Endothelial cell (in vitro differentiated cells): ENCODE data around the gene PRKD1. TPM values are rescaled to one million over a fixed set of nuclear protein-coding genes. Genes with fewer than 3 reads are reported as not detected.
"Not testable (repeated sequence)": the region's sequence is repeated elsewhere in the genome, so short reads cannot be mapped to it uniquely, and the experiment has no call there.

Source experiments
- DNase-seq: peaks from one replicate; pipeline ENCODE4 v3.0.0; 2021; ENCODE audit warnings: low spot score
- H3K27ac Mint-ChIP-seq: one replicate; pipeline ENCODE4 v1.8.0; 2021; ENCODE audit warnings: mixed read lengths, inconsistent platforms; ENCODE audit not compliant: unreplicated experiment
- H3K27me3 Mint-ChIP-seq: one replicate; pipeline ENCODE4 v1.8.0; 2021; ENCODE audit warnings: mild to moderate bottlenecking, moderate library complexity, mixed read lengths, inconsistent platforms; ENCODE audit not compliant: unreplicated experiment
- H3K36me3 Mint-ChIP-seq: one replicate; pipeline ENCODE4 v1.8.0; 2021; ENCODE audit warnings: mild to moderate bottlenecking, low read depth, mixed read lengths, inconsistent platforms; ENCODE audit not compliant: unreplicated experiment
- H3K4me1 Mint-ChIP-seq: one replicate; pipeline ENCODE4 v1.8.0; 2021; ENCODE audit warnings: mild to moderate bottlenecking, mixed read lengths, inconsistent platforms; ENCODE audit not compliant: unreplicated experiment
- H3K4me3 Mint-ChIP-seq: one replicate; pipeline ENCODE4 v1.8.0; 2021; ENCODE audit warnings: mild to moderate bottlenecking, mixed read lengths, inconsistent platforms; ENCODE audit not compliant: unreplicated experiment
- H3K9me3 Mint-ChIP-seq: one replicate; pipeline ENCODE4 v1.8.0; 2021; ENCODE audit warnings: mixed read lengths, inconsistent platforms; ENCODE audit not compliant: unreplicated experiment
- total RNA-seq: library from RNA; stranded (reverse); fragmentation: NEBNext Ultra II Directional; extraction: Animal tissue kit (Norgen Biotek cat#: 25700); gene quantifications from one replicate; pipeline ENCODE4 v1.2.1, GENCODE V29; 2021; ENCODE audit not compliant: unreplicated experiment
- TF ChIP-seq, protein P1 (sequence below): fragments of 200-600 bp; sonication (generic); IDR thresholded peaks from one replicate; pipeline ENCODE4 v1.5.0; 2021; ENCODE audit warnings: antibody characterized with exemption; ENCODE audit not compliant: unreplicated experiment

The PRKD1 gene
- total RNA-seq, 1 donor from 2014 or later: 9.0 TPM

DNA sequence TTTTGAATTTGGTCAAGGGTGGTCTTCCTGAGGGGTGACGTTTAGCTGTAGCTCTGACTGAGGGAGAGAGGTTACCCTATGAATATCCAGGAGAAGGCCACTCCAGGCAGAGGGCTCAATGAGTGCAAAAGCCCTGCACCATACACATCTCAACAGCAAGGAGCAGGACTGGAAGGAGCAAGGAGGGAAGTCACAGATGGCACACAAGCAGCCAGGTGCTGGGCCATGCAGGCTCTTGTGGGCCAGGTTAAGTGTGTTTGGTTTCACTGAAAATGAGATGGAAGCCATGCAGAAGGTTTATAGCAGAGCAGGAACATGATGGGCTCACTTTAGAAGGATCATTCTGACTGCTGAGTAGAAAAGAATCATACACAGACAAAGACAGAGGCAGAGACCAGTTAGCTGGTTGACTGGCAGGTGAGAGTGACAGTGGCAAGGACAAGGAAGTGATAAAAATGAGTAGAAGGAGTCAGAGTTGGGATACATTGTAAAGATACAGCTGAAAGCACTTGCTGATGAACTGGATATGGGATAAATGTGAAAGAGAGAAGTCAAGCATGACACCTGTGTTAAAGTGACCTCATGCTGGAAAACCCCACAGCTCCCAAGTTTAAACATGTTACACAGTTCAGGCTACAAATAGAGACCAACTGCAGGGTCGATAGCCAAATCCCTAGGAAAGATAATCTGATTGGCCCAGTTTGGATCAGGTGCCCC, 81.2 kb downstream of the PRKD1 start:
- no peak overlapping the region for H3K27ac Mint-ChIP-seq
- TF ChIP-seq, protein P1, sequence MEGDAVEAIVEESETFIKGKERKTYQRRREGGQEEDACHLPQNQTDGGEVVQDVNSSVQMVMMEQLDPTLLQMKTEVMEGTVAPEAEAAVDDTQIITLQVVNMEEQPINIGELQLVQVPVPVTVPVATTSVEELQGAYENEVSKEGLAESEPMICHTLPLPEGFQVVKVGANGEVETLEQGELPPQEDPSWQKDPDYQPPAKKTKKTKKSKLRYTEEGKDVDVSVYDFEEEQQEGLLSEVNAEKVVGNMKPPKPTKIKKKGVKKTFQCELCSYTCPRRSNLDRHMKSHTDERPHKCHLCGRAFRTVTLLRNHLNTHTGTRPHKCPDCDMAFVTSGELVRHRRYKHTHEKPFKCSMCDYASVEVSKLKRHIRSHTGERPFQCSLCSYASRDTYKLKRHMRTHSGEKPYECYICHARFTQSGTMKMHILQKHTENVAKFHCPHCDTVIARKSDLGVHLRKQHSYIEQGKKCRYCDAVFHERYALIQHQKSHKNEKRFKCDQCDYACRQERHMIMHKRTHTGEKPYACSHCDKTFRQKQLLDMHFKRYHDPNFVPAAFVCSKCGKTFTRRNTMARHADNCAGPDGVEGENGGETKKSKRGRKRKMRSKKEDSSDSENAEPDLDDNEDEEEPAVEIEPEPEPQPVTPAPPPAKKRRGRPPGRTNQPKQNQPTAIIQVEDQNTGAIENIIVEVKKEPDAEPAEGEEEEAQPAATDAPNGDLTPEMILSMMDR: no peak
- no peak overlapping the region for H3K4me3 Mint-ChIP-seq
- no peaks in the 10 kb centered on the region for H3K4me1 Mint-ChIP-seq
- peaks cover 2% of the 10 kb centered on the region for H3K27me3 Mint-ChIP-seq
- DNase-seq: no peak
- peaks cover under 1% of the 10 kb centered on the region for H3K9me3 Mint-ChIP-seq
- H3K36me3 Mint-ChIP-seq: peaks cover under 1% of the 10 kb centered on the region

- H3K36me3 Mint-ChIP-seq: peaks cover 19% of the 10 kb centered on the region
- H3K27me3 Mint-ChIP-seq: peaks cover 2% of the 10 kb centered on the region
- no peaks in the 10 kb centered on the region for H3K4me1 Mint-ChIP-seq
- TF ChIP-seq, protein P1: no peak
- H3K9me3 Mint-ChIP-seq: peaks cover 19% of the 10 kb centered on the region
- no peak overlapping the region for H3K27ac Mint-ChIP-seq
- no peak overlapping the region for H3K4me3 Mint-ChIP-seq
- no peak for DNase-seq
Observed at GRCh38 chr14:29843981-29844380, 83.7 kb downstream of the PRKD1 start.

- Mint-ChIP-seq H3K9me3 (peaks cover 25% of the 10 kb centered on the region), H3K36me3 (peaks cover 23% of the 10 kb centered on the region), H3K4me1 (no peaks in the 10 kb centered on the region), H3K4me3 (no peak overlapping the region), H3K27ac (no peak overlapping the region), H3K27me3 (peaks cover 2% of the 10 kb centered on the region)
- DNase-seq: no peak
- TF ChIP-seq, protein P1: no peak
Observed at GRCh38 chr14:29842228-29842627, 85.4 kb downstream of the PRKD1 start.

DNA sequence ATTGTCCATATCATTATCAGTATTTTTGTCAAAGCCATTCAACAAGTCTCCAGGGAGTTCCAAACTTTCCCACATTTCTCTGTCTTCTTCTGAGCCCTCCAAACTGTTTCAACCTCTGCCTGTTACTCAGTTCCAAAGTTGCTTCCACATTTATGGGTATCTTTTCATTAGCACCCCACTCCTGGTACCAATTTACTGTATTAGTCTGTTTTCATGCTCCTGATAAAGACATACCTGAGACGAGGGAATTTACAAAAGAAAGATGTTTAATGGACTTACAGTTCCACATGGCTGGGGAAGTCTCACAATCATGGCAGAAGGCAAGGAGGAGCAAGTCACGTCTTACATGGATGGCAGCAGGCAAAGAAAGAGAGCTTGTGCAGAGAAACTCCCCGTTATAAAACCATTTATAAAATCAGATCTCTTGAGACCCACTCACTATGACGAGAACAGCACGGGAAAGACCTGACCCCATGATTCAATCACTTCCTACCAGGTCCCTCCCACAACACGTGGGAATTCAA, 87.2 kb downstream of the PRKD1 start:
- Mint-ChIP-seq H3K9me3 (peaks cover 25% of the 10 kb centered on the region), H3K4me3 (peak overlapping the region; percentile 28), H3K36me3 (peaks cover 23% of the 10 kb centered on the region)
- not testable (repeated sequence) for H3K4me1 Mint-ChIP-seq, H3K27me3 Mint-ChIP-seq, DNase-seq, H3K27ac Mint-ChIP-seq

DNA sequence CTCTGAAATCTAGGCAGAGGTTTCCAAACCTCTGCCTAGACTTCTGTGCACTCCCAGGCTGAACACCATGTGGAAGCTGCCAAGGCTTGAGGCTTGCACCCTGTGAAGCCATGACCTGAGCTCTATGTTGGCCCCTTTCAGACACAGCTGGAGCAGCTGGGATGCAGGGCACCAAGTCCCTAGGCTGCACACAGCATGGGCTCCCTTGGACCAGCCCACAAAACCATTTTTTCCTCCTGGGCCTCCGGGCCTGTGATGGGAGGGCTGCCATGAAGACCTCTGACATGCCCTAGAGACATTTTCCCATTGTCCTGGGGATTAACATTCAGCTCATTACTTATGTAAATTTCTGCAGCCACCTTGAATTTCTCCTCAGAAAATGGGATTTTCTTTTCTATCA, 88.0 kb downstream of the PRKD1 start:
- H3K27me3 Mint-ChIP-seq, DNase-seq, H3K4me1 Mint-ChIP-seq, H3K27ac Mint-ChIP-seq: not testable (repeated sequence)
- H3K4me3 Mint-ChIP-seq: peak overlapping the region; percentile 28
- peaks cover 25% of the 10 kb centered on the region for H3K9me3 Mint-ChIP-seq
- peaks cover 23% of the 10 kb centered on the region for H3K36me3 Mint-ChIP-seq

DNA sequence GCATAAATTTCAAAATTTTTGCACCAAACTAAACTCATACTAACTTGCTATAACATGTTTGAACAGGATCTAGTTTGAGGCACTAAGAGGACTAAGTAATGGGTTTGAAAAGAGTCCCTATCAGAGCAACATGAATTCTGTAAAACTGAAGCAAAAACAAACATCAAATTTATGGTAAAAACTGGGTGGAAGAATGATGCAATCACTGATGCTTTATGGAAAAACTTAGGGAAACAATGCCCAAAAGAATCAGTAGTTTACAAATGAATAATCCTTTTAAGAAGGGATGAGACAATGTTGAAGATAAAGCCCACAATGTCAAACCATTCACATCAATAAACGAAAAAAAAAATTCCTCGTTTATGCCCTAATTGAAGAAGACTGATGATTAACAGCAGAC, 88.9 kb downstream of the PRKD1 start:
- DNase-seq: no peak
- Mint-ChIP-seq H3K27ac (no peak overlapping the region), H3K4me1 (no peaks in the 10 kb centered on the region), H3K9me3 (peaks cover 25% of the 10 kb centered on the region), H3K4me3 (no peak overlapping the region), H3K27me3 (no peaks in the 10 kb centered on the region), H3K36me3 (peaks cover 23% of the 10 kb centered on the region)
- TF ChIP-seq, protein P1: no peak
